Measurements from ENCODE around the gene ITPKB.
"Not testable (repeated sequence)": the region's sequence is repeated elsewhere in the genome, so short reads cannot be mapped to it uniquely, and the experiment has no call there.

ITPKB gene

GRCh38 chr1:226601456-226601855 lies 137.6 kb downstream of the ITPKB start:
- peaks cover 2% of the 10 kb centered on the region for H3K9me3 Mint-ChIP-seq
- H3K27me3 Mint-ChIP-seq (ENCODE audit: low read depth): peaks cover 5% of the 10 kb centered on the region
- no peak overlapping the region for H3K4me3 Mint-ChIP-seq
- H3K4me1 Mint-ChIP-seq: peaks cover 44% of the 10 kb centered on the region
- TF ChIP-seq CTCF (IDR thresholded peaks at IDR 0.05; ENCODE audit: unreplicated experiment in 3 of 3): no peak
- H3K36me3 Mint-ChIP-seq (ENCODE audit: low read depth): no peaks in the 10 kb centered on the region
- H3K27ac Mint-ChIP-seq: peak overlapping the region in 2 of 3 experiments; percentile 9 to 28

GRCh38 chr1:226600254-226600653 lies 138.8 kb downstream of the ITPKB start:
- Mint-ChIP-seq H3K36me3 (ENCODE audit: low read depth) (no peaks in the 10 kb centered on the region), H3K4me3 (no peak overlapping the region), H3K27me3 (ENCODE audit: low read depth) (peaks cover 5% of the 10 kb centered on the region), H3K9me3 (peaks cover 2% of the 10 kb centered on the region), H3K4me1 (peaks cover 37% of the 10 kb centered on the region), H3K27ac (no peak overlapping the region)
- no peak for TF ChIP-seq CTCF (IDR thresholded peaks at IDR 0.05; ENCODE audit: unreplicated experiment in 3 of 3)

- Mint-ChIP-seq H3K27ac (peak overlapping the region in 1 of 3 experiments; percentile 64), H3K9me3 (peaks cover 2% of the 10 kb centered on the region), H3K4me3 (no peak overlapping the region), H3K4me1 (peaks cover 32% of the 10 kb centered on the region), H3K27me3 (ENCODE audit: low read depth) (peaks cover 5% of the 10 kb centered on the region), H3K36me3 (ENCODE audit: low read depth) (no peaks in the 10 kb centered on the region)
- no peak for TF ChIP-seq CTCF (IDR thresholded peaks at IDR 0.05; ENCODE audit: unreplicated experiment in 3 of 3)
Observed at GRCh38 chr1:226599636-226600238, 139.3 kb downstream of the ITPKB start.

GRCh38 chr1:226598955-226599354 lies 140.1 kb downstream of the ITPKB start:
- not testable (repeated sequence) for H3K9me3 Mint-ChIP-seq
- H3K4me1 Mint-ChIP-seq: peaks cover 24% of the 10 kb centered on the region

GRCh38 chr1:226598455-226598849 lies 140.6 kb downstream of the ITPKB start:
- no peak for TF ChIP-seq CTCF (IDR thresholded peaks at IDR 0.05; ENCODE audit: unreplicated experiment in 3 of 3)
- H3K27me3 Mint-ChIP-seq (ENCODE audit: low read depth): peaks cover 9% of the 10 kb centered on the region
- H3K4me1 Mint-ChIP-seq: peaks cover 19% of the 10 kb centered on the region
- H3K9me3 Mint-ChIP-seq: peaks cover 4% of the 10 kb centered on the region
- H3K4me3 Mint-ChIP-seq: no peak overlapping the region
- no peaks in the 10 kb centered on the region for H3K36me3 Mint-ChIP-seq (ENCODE audit: low read depth)
- no peak overlapping the region for H3K27ac Mint-ChIP-seq

More at GRCh38 chr1:226598955-226599354, 140.1 kb downstream of the ITPKB start:
- H3K27ac Mint-ChIP-seq; H3K4me3 Mint-ChIP-seq; H3K36me3 Mint-ChIP-seq (ENCODE audit: low read depth); H3K27me3 Mint-ChIP-seq (ENCODE audit: low read depth): not testable (repeated sequence)

GRCh38 chr1:226597616-226598454 lies 141.2 kb downstream of the ITPKB start:
- TF ChIP-seq CTCF (IDR thresholded peaks at IDR 0.05; ENCODE audit: unreplicated experiment in 3 of 3): no peak
- Mint-ChIP-seq H3K36me3 (ENCODE audit: low read depth) (no peaks in the 10 kb centered on the region), H3K27me3 (ENCODE audit: low read depth) (peaks cover 12% of the 10 kb centered on the region), H3K4me1 (peaks cover 13% of the 10 kb centered on the region), H3K27ac (no peak overlapping the region), H3K4me3 (no peak overlapping the region), H3K9me3 (peaks cover 4% of the 10 kb centered on the region)
